Activated T-cell treated with anti-CD3 and anti-CD28 coated beads, Interleukin-2, amount 50 U/mL, for 1 hour (primary cell): ENCODE data around the gene GUCY1A1.
"Not testable (repeated sequence)": the region's sequence is repeated elsewhere in the genome, so short reads cannot be mapped to it uniquely, and the experiment has no call there.

ENCODE experiments used
- DNase-seq: peaks from one replicate; pipeline ENCODE4 v3.0.0-alpha.2; 2020

The GUCY1A1 gene

DNA sequence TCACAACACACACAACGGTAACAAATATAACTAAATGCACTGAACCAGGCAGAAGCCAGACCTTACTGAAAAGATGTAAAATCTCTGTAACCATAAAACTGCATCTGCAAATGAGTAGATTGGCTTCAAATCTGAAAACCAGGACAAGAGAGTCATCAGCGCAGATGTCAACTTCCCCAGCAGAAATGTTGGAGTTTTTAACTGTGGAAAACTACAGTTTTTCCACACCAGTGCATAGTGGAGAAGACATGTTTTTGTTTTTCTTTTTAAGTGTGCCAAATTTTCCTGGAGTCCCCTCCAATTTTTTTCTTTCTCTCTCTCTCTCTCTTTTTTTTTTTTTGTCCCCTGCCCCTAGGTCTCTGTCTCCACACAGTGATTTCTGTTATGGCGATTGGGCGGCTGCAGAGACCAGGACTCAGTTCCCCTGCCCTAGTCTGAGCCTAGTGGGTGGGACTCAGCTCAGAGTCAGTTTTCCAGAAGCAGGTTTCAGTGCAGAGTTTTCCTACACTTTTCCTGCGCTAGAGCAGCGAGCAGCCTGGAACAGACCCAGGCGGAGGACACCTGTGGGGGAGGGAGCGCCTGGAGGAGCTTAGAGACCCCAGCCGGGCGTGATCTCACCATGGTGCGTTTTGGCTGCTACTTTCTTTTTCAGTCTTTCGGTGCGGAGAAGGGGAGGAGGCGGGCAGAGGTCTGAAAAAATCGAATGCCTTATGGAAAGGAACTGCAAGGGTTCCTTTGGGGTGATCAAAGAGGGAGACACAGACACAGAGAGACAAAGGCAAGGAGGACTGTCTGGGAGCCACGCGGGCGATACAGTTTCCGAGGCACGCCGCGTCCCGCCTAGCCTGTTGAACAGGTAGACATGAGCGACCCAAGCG is at the start of gene GUCY1A1:
Gene GUCY1A1 (plus strand): TSS at position 505 of the 878 bp plus-strand sequence. CDS start 30,020 bp downstream, outside the sequence.
- no peak for DNase-seq

DNA sequence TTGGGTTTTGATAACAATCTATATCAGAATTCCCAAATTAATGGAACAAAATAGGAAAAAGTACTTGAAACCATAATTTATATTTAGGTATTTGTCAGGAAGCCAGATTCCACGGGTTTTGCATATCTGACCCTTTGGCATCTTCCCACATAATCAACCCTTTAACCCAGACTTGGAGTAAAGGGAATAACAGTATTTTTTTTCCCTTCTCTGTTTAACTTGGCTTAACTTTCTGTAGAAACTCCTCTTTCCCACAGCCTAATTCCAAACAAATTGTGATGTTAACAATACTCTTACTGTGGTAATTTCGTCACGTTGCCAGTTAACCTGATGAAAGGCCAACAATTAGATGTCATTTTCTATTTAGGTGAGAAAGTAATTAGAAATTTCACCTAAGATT is 49.4 kb upstream of the GUCY1A1 start:
- no peak for DNase-seq

DNA sequence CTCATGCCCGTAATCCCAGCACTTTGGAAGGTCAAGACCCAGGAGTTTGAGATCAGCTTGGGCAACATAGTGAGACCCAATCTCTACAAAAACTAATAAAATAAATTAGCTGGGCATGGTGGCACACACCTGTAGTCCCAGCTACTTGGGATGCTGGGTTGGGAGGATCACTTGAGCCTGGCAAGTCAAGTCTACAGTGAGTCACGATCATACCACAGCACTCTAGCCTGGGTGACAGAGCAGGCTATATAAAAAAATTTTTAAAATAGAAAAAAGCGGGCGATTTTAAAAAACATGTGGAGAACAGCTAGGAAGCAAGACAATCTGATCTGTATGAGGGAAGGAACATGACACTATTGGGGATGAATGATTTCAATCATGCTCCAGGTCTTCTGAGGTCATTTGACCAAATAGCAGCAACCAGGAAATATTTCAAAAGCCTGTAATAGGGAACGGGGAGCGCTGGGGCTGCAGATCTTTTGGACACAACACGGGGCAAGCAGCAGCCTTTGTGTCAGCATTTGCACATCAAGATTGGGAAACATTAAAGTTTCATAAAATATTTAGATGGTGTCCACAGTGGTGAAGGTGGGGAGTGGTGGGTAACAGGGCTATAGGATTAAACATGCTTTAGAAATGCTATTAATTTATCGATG is 48.3 kb upstream of the GUCY1A1 start:
- DNase-seq = no peak

- no peak for DNase-seq
Measured at GRCh38 chr4:155620637-155621036, 46.0 kb upstream of the GUCY1A1 start.

- DNase-seq = no peak
Measured at GRCh38 chr4:155624478-155624877, 42.2 kb upstream of the GUCY1A1 start.

DNA sequence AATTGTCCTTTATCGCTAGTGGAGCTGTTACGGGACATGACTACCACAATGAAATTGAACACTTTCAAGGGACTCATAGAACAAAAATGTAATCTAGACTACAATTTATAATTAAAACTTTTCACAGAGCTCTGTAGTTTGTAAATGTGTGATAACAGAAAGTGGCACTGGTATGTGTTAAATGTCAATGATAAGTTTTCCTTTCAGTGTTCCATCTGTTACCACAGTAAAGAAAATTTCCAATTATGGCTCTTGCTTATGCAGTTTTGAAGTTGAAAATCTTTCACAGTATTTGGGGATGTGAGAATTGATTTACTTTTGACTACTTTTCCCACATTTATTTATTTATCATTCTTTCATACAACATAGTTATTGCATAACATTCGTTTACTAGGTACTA is 40.1 kb upstream of the GUCY1A1 start:
- DNase-seq = no peak

DNA sequence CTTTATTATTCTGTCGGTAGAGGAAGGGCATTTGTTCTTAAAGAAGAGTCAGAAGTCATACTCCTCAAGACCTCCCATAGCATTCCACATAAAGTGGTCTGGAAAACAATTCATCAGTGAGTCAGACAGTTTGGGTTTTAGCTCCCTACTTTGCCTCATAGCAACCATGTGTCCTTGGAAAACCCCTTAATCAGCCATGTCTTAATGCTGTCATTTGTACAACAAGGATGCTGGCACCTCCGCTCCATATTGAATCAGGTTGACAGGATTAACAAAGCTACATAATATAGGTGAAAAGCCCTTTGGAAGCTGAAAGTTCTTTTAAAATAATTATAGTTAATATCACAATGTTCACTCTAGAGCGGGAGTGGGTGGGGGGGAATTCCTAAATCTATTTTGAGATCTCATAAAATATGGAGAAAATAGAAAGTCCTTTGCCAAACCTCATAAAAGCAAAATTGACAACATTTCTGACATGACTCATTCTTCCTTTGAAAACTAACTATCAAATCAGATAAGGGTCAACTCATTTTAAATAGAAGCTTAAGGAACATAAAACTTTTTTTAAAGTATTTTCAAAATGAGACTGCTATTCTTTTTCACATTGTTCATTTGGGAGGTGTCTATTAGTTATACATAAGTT is 37.3 kb upstream of the GUCY1A1 start:
- DNase-seq = no peak

DNA sequence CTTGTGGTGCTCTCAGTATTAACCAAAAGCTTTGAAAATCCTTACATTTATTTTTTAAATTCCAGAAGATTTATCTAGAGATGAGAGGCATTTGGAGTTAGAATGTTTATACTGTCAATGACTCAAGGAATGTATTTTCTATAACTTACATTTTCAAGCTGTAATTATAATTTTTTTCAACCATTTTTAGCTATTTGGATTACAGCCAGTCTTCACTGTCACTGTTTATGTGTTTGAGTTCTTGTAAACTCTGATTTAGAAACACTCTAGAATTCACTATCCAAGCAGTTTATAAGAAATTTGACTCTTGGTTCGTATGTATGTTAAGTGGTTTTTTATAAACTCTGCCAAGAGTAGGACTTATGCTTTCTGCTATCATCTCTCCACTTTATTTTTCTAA is 36.7 kb upstream of the GUCY1A1 start:
- DNase-seq = no peak

- no peak for DNase-seq
Measured at GRCh38 chr4:155632310-155632840, 34.3 kb upstream of the GUCY1A1 start.

DNA sequence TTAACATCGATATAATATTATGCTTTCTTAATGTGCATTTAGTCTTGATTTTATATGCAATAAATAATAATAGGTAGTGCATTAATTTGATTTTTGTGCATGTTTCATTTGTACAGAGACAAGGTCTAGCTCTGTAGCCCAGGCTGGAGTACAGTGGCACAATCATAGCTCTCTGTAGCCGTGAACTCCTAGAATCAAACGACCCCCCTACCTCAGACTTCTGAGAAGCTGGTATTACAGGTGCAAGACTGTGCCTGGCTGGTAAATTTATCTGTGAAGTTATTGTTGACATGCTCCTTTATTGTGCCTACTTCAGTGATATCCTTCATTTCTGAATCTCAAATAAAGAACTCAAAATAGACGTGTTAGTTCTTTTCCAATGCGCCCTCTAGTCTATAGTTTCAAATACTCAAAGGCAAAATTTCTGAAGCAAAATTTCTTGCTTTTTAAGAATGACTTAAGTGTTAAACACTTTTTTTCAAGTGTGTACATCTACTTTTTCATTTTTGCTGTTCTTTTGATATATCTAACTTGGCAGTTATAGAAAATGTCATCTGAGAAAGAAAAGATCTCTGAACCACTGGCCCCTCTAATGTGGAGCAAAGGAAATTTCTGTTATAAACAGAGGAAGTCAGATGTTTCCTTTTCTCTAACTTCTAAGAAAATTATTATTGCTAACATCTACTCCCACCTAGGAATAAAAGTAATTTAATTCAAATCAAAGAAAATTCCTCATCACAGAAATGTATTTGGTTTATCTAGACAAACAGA is 28.3 kb upstream of the GUCY1A1 start:
- no peak for DNase-seq

DNA sequence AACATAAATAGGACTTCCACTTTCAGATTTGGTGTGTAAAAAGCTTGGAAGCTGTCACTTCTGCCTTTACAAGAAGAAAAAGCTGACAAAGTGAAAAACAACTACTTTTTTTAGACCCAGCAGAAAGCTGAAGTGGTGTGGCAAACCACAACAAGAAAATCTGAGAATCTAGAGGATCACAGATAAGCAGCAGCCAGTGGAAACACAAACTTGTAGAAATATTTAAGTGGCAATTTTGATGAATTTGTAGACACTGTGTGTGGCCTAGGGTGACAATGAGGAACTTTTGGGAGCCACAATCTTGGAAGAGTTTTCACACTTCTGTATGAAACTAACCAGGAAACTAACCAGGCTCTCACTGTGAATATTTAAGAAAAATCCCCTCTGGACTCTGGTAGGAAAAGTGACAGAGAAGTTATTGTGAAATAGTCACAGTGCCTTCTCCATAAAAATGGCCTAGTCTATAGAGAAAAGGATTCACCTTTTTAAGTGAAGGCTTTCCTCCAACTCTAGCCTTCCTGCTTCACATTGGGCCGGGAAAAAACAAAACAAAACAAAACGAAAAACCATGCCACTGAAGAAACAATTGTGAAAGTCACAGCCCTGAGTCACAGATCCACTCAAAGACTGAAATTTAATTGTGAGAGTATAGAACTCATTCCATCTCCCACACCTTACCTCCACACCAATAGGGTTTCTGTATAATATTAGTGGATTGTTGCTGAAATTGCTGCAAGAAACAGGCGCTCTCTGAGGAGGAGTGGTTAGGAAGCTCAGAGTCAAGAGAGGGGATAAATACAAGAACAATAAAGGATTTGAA is 26.7 kb upstream of the GUCY1A1 start:
- no peak for DNase-seq

- DNase-seq = no peak
Measured at GRCh38 chr4:155640751-155641150, 25.9 kb upstream of the GUCY1A1 start.

DNA sequence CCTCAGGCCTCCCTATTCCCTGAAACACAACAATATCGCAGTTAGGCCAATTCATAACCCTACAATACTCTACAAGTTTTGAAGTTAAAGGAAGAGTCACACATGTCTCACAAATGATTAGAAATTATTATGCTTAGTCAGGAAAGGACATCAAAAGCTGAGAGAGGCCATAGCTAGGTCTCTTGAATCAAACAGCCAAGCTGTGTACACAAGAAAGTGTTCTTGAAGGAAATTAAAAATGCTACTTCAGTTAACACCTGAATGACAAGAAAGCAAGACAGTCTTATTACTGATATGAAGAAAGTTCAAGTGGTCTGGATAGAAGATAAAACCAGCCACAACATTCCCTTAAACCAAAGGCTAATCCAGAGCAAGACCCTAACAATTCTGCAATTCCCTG is 23.6 kb upstream of the GUCY1A1 start:
- DNase-seq = no peak

GRCh38 chr4:155646001-155646400 is 20.6 kb upstream of the GUCY1A1 start:
- DNase-seq = no peak

- not testable (repeated sequence) for DNase-seq
Measured at GRCh38 chr4:155650785-155651184, 15.9 kb upstream of the GUCY1A1 start.

- no peak for DNase-seq
Measured at GRCh38 chr4:155653052-155653451, 13.6 kb upstream of the GUCY1A1 start.

- DNase-seq = no peak
Measured at GRCh38 chr4:155656025-155656424, 10.6 kb upstream of the GUCY1A1 start.

DNA sequence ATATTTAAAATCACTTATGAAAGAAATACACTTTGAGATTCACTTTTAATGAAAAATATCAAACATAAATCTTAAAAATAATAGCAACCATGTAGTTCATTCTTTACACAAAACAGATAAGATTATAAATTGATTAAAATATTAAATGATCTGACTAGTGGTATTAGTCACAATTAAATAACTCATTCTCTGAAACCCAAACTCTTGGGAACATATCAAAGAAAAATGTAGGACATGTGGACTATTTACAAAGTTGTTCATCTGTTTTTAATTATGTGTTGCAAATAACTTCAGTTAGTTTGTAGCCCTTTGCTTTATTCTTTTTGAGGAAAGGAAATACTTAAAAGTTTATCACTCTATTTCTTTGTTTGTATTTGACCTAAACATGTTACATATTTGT is 9.5 kb upstream of the GUCY1A1 start:
- DNase-seq = no peak

DNA sequence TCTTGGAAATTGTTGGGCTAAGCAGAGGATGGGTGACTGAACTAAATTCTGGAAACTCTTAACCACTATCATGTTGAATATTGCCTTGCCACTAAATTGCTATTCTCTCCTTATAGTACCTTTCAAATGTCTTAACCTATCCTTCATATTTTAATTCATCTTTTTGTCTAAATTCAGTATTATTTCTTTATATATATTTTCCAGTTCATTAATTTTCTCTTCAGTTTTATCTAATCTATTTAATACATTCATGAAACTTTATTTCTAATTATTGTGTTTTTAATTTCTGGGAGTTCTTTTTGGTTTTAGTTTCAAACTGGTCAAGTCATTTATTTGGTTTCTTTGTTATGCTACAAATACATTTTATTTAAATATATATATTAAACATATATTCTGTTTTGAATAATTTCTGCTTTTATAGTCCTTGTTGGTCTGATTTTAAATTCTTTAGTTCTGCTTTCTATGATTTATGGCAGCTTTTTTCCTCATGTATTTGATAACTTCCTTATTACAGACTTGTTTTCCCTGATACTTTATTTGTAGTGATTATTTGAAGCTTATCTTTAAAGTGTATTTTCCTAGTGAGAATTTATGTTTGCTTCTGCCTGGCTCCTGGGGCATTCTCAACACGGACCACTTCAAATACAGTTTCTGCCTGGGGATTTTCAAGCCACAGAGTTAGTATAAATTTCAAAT is 8.5 kb upstream of the GUCY1A1 start:
- no peak for DNase-seq

GRCh38 chr4:155658681-155659064 is 8.0 kb upstream of the GUCY1A1 start:
- DNase-seq = no peak

- DNase-seq = no peak
Measured at GRCh38 chr4:155659176-155659575, 7.5 kb upstream of the GUCY1A1 start.
